Measurements from ENCODE around the gene ADGRF5. TPM values are rescaled to one million over a fixed set of nuclear protein-coding genes. Genes with fewer than 3 reads are reported as not detected.

ADGRF5 gene
- total RNA-seq, 2 experiments from 2014 or later = not detected

GRCh38 chr6:46961711-46962110, 40.0 kb upstream of the ADGRF5 start:
- TF ChIP-seq CTCF (conservative IDR thresholded peaks at IDR 0.05; ENCODE audit: low read length) (no peak), EZH2phosphoT487 (IDR thresholded peaks at IDR 0.05; ENCODE audit: borderline replicate concordance, low read depth, low read length) (no peak)
- Histone ChIP-seq H3K4me3 (ENCODE audit: low read depth, low read length, poor library complexity, severe bottlenecking) (no peak overlapping the region), H4K20me1 (ENCODE audit: insufficient read depth, low read length) (no peaks in the 10 kb centered on the region), H3K79me2 (ENCODE audit: insufficient read depth, low read depth, low read length) (no peaks in the 10 kb centered on the region), H3K4me1 (ENCODE audit: insufficient read depth, low read length, poor library complexity, severe bottlenecking) (no peaks in the 10 kb centered on the region), H3K36me3 (ENCODE audit: insufficient read depth, low read length) (no peaks in the 10 kb centered on the region), H3K4me2 (ENCODE audit: low read length) (no peak overlapping the region), H3K27ac (ENCODE audit: low read depth, low read length, poor library complexity, severe bottlenecking) (no peak overlapping the region), H3K9me2 (ENCODE audit: insufficient read depth, low read length) (no peaks in the 10 kb centered on the region), H2AFZ (ENCODE audit: low read length) (no peak overlapping the region), H3K9me3 (ENCODE audit: low read length) (no peaks in the 10 kb centered on the region)
- no TSS peak for BruUV-seq (replicated peaks)
- ChIA-PET POLR2A (no interaction called here), CTCF (ENCODE audit: unreplicated experiment) (no interaction called here)
- intact Hi-C loops (cut with micrococcal nuclease; ENCODE audit: unreplicated experiment) = no loop called here
- DNase-seq (ENCODE audit: low spot score) = no peak

- intact Hi-C loops (cut with micrococcal nuclease; ENCODE audit: unreplicated experiment) = no loop called here
- Histone ChIP-seq H3K36me3 (ENCODE audit: insufficient read depth, low read length) (no peaks in the 10 kb centered on the region), H3K27ac (ENCODE audit: low read depth, low read length, poor library complexity, severe bottlenecking) (no peak overlapping the region), H3K4me3 (ENCODE audit: low read depth, low read length, poor library complexity, severe bottlenecking) (no peak overlapping the region), H2AFZ (ENCODE audit: low read length) (no peak overlapping the region), H3K9me2 (ENCODE audit: insufficient read depth, low read length) (no peaks in the 10 kb centered on the region), H4K20me1 (ENCODE audit: insufficient read depth, low read length) (no peaks in the 10 kb centered on the region), H3K4me1 (ENCODE audit: insufficient read depth, low read length, poor library complexity, severe bottlenecking) (no peaks in the 10 kb centered on the region), H3K9me3 (ENCODE audit: low read length) (no peaks in the 10 kb centered on the region), H3K79me2 (ENCODE audit: insufficient read depth, low read depth, low read length) (no peaks in the 10 kb centered on the region), H3K4me2 (ENCODE audit: low read length) (no peak overlapping the region)
- CTCF ChIA-PET (ENCODE audit: unreplicated experiment) = no interaction called here
- BruUV-seq (replicated peaks) = no TSS peak
- no peak for TF ChIP-seq CTCF (conservative IDR thresholded peaks at IDR 0.05; ENCODE audit: low read length)
- TF ChIP-seq EZH2phosphoT487 (IDR thresholded peaks at IDR 0.05; ENCODE audit: borderline replicate concordance, low read depth, low read length) = no peak
- POLR2A ChIA-PET = no interaction called here
- DNase-seq (ENCODE audit: low spot score) = no peak
Measured at GRCh38 chr6:46961232-46961631, 39.5 kb upstream of the ADGRF5 start.

GRCh38 chr6:46959419-46959818, 37.7 kb upstream of the ADGRF5 start:
- no peak for DNase-seq (ENCODE audit: low spot score)
- BruUV-seq (replicated peaks) = no TSS peak
- Histone ChIP-seq H3K4me1 (ENCODE audit: insufficient read depth, low read length, poor library complexity, severe bottlenecking) (no peaks in the 10 kb centered on the region), H3K9me2 (ENCODE audit: insufficient read depth, low read length) (no peaks in the 10 kb centered on the region), H2AFZ (ENCODE audit: low read length) (no peak overlapping the region), H4K20me1 (ENCODE audit: insufficient read depth, low read length) (no peaks in the 10 kb centered on the region), H3K79me2 (ENCODE audit: insufficient read depth, low read depth, low read length) (no peaks in the 10 kb centered on the region), H3K27ac (ENCODE audit: low read depth, low read length, poor library complexity, severe bottlenecking) (no peak overlapping the region), H3K9me3 (ENCODE audit: low read length) (no peaks in the 10 kb centered on the region), H3K4me2 (ENCODE audit: low read length) (no peak overlapping the region), H3K36me3 (ENCODE audit: insufficient read depth, low read length) (no peaks in the 10 kb centered on the region), H3K4me3 (ENCODE audit: low read depth, low read length, poor library complexity, severe bottlenecking) (no peak overlapping the region)
- TF ChIP-seq CTCF (conservative IDR thresholded peaks at IDR 0.05; ENCODE audit: low read length) (no peak), EZH2phosphoT487 (IDR thresholded peaks at IDR 0.05; ENCODE audit: borderline replicate concordance, low read depth, low read length) (no peak)
- ChIA-PET POLR2A (interaction anchor here (0.8 kb wide), 1 partner anchor 14 kb away, joined by 3 read pairs; no protein-coding TSS in a partner anchor), CTCF (ENCODE audit: unreplicated experiment) (interaction anchor here (0.6 kb wide), 1 partner anchor 10 kb away, joined by 6 read pairs; no protein-coding TSS in a partner anchor)
- intact Hi-C loops (cut with micrococcal nuclease; ENCODE audit: unreplicated experiment) = no loop called here
